Parathyroid adenoma (tissue), 2 donors: ENCODE results near the gene ZBTB26.
"Not testable (repeated sequence)": the region's sequence is repeated elsewhere in the genome, so short reads cannot be mapped to it uniquely, and the experiment has no call there.

Experiments used
- H2AFZ ChIP-seq: fragments of 300-600 bp; sonication (generic); one replicate; pipeline ENCODE4 v1.7.0; 2017; ENCODE audit warnings: antibody characterized with exemption, mild to moderate bottlenecking
- H3K27ac ChIP-seq: fragments of 300-600 bp; sonication (generic); one replicate; pipeline ENCODE4 v1.7.0; 2017
- H3K27me3 ChIP-seq: fragments of 300-600 bp; sonication (generic); one replicate; pipeline ENCODE4 v1.7.0; 2017; ENCODE audit warnings: low read length; ENCODE audit not compliant: control insufficient read depth, insufficient read depth
- H3K36me3 ChIP-seq: fragments of 300-600 bp; sonication (generic); one replicate; pipeline ENCODE4 v1.7.0; 2017; ENCODE audit warnings: low read length; ENCODE audit not compliant: control insufficient read depth, insufficient read depth
- H3K4me1 ChIP-seq: fragments of 300-600 bp; sonication (generic); one replicate; pipeline ENCODE4 v1.7.0; 2017; ENCODE audit warnings: control low read depth
- H3K4me2 ChIP-seq: fragments of 300-600 bp; sonication (generic); one replicate; pipeline ENCODE4 v1.7.0; 2017; ENCODE audit warnings: low read length
- H3K4me3 ChIP-seq: fragments of 300-600 bp; sonication (generic); one replicate; pipeline ENCODE4 v1.7.0; 2017; ENCODE audit warnings: low read depth, low read length
- H3K79me2 ChIP-seq: fragments of 300-600 bp; sonication (generic); one replicate; pipeline ENCODE4 v1.7.0; 2017; ENCODE audit warnings: control low read depth
- H3K9ac ChIP-seq: fragments of 300-600 bp; sonication (generic); one replicate; pipeline ENCODE4 v1.7.0; 2017; ENCODE audit warnings: mild to moderate bottlenecking
- H3K9me3 ChIP-seq: fragments of 300-600 bp; sonication (generic); one replicate; pipeline ENCODE4 v1.7.0; 2017; ENCODE audit warnings: low read length; ENCODE audit not compliant: control insufficient read depth
- TF ChIP-seq, protein P1 (sequence below): fragments of 300-600 bp; sonication (generic); IDR thresholded peaks from one replicate; pipeline ENCODE4 v1.7.0; 2017; ENCODE audit warnings: antibody characterized with exemption, mild to moderate bottlenecking
- donor health status: primary hyperparathyroidism.

ZBTB26 gene

GRCh38 chr9:122875523-122875922, 55.8 kb downstream of the ZBTB26 start:
- Histone ChIP-seq H3K4me1 (no peaks in the 10 kb centered on the region), H3K79me2 (peaks cover under 1% of the 10 kb centered on the region), H3K27ac (no peak overlapping the region), H3K4me3 (no peak overlapping the region), H3K4me2 (no peak overlapping the region), H3K9ac (no peak overlapping the region), H2AFZ (no peak overlapping the region), H3K36me3 (no peaks in the 10 kb centered on the region), H3K27me3 (no peaks in the 10 kb centered on the region), H3K9me3 (no peaks in the 10 kb centered on the region)
- TF ChIP-seq, protein P1, sequence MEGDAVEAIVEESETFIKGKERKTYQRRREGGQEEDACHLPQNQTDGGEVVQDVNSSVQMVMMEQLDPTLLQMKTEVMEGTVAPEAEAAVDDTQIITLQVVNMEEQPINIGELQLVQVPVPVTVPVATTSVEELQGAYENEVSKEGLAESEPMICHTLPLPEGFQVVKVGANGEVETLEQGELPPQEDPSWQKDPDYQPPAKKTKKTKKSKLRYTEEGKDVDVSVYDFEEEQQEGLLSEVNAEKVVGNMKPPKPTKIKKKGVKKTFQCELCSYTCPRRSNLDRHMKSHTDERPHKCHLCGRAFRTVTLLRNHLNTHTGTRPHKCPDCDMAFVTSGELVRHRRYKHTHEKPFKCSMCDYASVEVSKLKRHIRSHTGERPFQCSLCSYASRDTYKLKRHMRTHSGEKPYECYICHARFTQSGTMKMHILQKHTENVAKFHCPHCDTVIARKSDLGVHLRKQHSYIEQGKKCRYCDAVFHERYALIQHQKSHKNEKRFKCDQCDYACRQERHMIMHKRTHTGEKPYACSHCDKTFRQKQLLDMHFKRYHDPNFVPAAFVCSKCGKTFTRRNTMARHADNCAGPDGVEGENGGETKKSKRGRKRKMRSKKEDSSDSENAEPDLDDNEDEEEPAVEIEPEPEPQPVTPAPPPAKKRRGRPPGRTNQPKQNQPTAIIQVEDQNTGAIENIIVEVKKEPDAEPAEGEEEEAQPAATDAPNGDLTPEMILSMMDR = no peak

GRCh38 chr9:122867276-122867675, 64.0 kb downstream of the ZBTB26 start:
- H3K36me3 ChIP-seq, H3K4me3 ChIP-seq, H3K27ac ChIP-seq: not testable (repeated sequence)

DNA sequence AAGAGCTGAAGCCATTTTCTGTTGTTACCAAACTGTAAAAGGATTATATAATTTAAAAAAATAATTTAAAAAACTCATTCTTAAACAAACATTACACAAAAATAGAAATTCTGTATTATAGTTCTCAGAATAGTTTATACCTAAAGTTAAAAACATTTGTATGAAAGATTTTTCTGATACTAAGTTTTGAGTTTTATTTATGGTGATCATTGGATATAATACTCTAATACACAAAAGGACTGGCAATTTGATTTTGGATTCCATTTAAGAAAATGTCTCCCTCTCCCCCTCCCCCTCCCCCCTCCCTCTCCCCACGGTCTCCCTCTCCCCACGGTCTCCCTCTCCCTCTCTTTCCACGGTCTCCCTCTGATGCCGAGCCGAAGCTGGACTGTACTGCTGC, 65.2 kb downstream of the ZBTB26 start:
- H3K27ac ChIP-seq = no peak overlapping the region
- no peaks in the 10 kb centered on the region for H3K4me1 ChIP-seq
- TF ChIP-seq, protein P1 = no peak
- H3K9me3 ChIP-seq = no peaks in the 10 kb centered on the region
- no peak overlapping the region for H3K4me3 ChIP-seq
- no peaks in the 10 kb centered on the region for H3K79me2 ChIP-seq
- H3K36me3 ChIP-seq = no peaks in the 10 kb centered on the region
- no peak overlapping the region for H3K9ac ChIP-seq
- no peaks in the 10 kb centered on the region for H3K27me3 ChIP-seq
- H3K4me2 ChIP-seq = no peak overlapping the region
- no peak overlapping the region for H2AFZ ChIP-seq

More at GRCh38 chr9:122867276-122867675, 64.0 kb downstream of the ZBTB26 start:
- not testable (repeated sequence) for H3K4me2 ChIP-seq, H3K79me2 ChIP-seq, H3K9me3 ChIP-seq, H2AFZ ChIP-seq, H3K9ac ChIP-seq, H3K4me1 ChIP-seq, H3K27me3 ChIP-seq
